Left kidney (tissue), 2 donors: Measurements from ENCODE around the gene RGMB. TPM values are rescaled to one million over a fixed set of nuclear protein-coding genes. Genes with fewer than 3 reads are reported as not detected.
A peak's percentile ranks its signal among the peaks of the same experiment; 100 is the strongest.

Experiments
- DNase-seq: peaks from one replicate; pipeline ENCODE4 v3.0.0-alpha.2; 2013
- polyA plus RNA-seq: library from polyadenylated mRNA; unstranded; fragments of 120-200 nt; gene quantifications from one replicate; pipeline ENCODE4 v1.2.1, GENCODE V29; 2013; ENCODE audit not compliant: insufficient read length

The RGMB gene
- polyA plus RNA-seq, 1 donor, result 16.3 TPM

DNA sequence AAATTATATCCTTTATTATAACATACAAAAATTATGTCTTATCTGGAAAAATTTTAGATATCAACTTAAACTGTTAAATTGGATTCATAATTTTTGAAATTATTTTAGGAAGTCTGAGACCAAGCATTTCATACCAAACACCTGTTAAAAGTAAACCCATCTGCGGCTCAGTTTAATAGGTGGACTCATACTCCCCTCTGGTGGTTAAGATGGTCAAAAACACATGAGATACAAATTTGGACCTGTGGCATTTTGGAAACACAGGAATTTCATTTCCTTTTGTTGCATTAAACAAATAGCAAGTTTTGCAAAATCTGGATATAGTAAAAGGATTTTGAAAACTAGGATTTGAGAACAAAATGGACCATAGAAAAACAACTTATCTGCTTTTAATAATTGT, 53.7 kb downstream of the RGMB start:
- DNase-seq, result peak; percentile 46

DNA sequence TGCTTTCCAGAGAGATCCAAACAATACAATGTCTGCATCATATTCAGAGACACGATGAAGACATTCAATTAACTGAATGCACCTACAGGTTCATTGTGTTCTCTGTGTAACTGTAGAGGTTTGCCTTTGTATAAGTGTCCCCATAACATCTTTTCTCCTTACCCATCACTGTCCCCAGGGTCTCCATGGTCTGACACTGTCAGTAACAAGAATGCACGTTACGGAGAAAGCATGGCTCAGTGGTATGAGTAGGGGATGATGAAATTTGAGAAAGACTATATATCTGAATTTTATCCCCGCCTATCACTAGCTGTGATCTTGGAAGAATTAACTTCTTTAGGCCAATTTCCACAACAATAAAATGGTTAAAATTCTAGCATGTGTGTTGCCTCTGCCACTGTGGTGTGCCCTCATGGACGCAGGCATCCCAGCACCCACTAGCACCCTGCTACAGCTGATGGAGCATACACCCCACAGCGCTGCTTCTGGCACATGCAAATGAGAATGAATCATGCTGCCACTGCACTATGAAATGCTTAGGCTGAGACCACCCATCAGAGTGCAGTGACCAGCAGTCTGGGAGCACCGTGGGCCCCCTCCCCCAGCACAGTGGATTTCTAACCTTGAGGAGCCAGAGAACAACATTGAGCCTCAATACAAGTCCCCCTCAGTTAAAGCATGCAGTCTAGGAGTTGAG, 54.3 kb downstream of the RGMB start:
- no peak for DNase-seq

DNA sequence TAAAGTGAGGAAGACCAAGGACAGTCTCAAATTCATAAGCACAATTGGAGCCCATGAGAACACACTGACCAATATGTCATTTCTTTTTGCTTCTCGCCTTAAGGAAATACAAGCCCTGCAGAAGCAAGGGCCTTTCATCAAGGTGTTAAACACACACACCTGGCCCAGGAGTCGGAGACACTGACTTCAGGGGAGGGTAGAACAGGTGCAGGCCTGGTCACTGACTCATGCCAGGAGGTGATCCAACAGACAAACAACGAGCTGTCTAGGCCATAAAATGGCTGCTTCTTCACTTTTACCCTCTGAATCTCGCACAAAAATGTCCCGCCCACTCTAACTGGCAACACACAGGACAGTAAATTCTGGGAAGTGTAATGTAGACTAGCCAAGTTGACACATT, 62.7 kb downstream of the RGMB start:
- no peak for DNase-seq

DNA sequence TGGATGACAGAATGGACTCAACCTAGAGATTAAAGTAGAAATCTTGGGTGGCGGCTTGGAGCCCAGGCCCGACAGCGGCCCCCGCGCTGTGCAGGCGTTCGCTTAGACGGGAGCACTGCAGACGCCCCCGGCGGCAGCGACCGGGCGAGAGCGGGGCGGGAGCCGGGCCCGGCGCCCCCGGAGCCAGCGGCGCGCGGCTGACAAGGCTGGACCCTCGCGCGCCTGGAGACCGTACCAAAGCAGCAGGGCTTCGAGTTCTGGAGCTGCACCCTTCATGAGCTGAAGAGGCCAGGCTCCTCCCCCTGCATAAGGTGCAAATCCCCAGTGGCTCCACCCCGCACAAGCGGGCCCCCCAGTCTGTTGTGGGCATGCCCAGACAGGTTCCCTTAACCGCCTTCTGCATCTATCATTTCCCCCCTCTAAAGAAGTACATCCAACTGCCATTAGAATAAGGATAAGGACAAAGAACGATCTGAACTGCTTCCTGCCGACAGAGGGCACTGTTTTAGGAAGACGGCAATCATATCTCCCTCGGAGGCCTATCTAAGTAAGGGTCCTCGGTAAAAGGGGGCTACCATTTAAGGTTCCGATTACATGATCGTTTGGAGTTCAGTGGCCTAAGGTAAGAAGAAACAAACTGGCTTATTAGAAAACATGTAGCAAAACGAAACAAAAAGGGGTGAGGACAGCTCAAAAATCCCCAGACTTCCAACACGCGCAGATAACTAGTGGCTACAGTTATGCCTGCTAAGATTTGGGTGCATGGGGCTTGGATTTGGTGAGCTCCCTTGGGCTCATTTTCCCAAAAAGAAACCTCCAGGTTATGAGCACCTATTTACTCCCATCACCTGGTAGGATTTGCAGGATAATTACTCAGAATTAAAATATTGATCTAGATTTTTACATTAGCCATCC, 66.3 kb downstream of the RGMB start:
- no peak for DNase-seq

DNA sequence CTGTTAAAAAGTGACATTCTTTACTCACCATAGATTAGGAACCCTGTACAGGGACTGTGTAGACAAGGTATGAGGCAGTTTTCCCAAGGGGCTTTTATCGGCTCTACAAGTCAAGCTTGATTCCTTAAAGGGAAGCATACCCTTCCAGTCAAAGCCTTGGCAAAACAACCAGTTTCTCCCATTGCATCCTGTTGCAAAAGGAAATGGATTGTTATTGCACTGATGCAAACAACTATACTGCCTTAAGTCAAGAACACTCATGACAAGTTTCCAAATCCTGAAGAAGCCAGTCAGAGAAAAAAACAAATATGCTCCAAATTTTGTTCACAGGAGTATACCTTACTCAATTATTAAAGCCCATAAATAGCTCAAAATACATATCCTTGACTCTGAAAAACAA, 67.5 kb downstream of the RGMB start:
- no peak for DNase-seq

DNA sequence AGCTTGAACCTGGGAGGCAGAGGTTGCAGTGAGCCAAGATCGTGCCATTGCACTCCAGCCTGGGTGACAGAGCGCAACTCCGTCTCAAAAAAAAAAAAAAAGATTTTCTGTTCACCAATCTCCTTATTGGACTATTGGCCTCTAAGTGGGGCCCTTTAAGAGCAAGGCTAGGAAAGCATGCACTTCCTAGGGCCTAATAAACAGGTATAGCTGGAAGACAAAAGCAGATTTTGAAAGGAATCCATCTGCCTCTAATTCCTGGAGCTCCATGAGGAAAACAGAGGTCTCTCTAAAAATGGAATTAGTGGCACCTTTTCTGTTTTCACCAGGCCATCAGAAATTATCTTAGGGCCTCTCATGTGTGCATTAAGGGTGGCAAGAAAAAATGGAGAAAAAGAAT, 70.0 kb downstream of the RGMB start:
- no peak for DNase-seq

DNA sequence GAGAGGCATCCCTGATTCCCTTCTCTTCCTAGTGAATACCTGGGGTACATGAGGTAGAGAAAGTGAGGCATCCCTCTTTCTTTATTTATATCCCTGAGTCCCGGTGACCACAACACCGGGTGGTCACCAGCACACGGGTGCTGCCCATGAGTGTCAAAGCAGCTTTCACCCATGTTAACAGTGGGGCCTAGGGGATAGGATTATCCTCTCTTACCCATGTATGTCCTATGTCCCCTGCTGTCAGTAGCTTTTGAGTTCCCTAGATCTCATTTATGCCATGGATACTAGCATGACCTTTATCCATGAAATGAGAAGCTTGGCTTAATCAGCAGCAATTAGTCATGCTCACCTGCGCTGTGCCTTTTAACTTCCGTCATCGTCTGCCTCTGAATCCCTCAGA, 71.4 kb downstream of the RGMB start:
- no peak for DNase-seq

DNA sequence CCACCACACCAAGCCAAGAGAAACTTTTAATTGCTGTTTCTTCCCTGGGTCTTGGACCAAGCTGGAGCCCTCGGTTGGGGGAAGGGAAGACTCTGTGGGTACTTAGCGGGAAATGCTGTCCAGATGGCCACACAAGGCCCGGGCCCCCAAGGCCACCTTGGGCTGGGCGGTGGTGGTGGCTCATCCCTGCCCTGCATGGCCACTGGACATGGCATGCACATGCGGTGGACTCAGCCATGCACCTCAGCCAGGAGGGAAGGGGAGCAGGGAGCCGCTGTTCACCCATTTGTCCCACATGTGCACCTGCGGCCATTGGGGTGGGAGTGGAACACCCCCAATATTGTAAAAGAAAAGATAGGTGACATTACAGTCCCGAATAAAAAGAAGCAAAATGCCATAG, 72.4 kb downstream of the RGMB start:
- no peak for DNase-seq

Other genes with a start within 250 kb of the RGMB start
- 89.5 TPM for gene CHD1, start 155.3 kb downstream of the RGMB start, polyA plus RNA-seq